GM12878 (cell line): Measurements from ENCODE around the gene TCF12. TPM values are rescaled to one million over a fixed set of nuclear protein-coding genes. Genes with fewer than 3 reads are reported as not detected.

Experiments
- ATAC-seq: fragments of 200-7000 bp; cut with Tn5 transposase; 3 replicates; pipeline ENCODE4 v1.9.1; 2020; ENCODE audit warnings: mild to moderate bottlenecking, moderate library complexity
- BruUV-seq: library from RNA; stranded (reverse); fragments of 400-500 nt; replicated peaks from 2 replicates; lab custom pipeline; 2021; lab: Mats Ljungman, UMichigan
- CTCF ChIA-PET: fragments of 300-600 bp; sonication (Branson Sonifier 250); formaldehyde crosslinking; extraction: SDS; loops from one replicate; lab custom pipeline; 2021; ENCODE audit warnings: inconsistent platforms; lab: Yijun Ruan, JAX
- POLR2A ChIA-PET: fragments of 350-600 bp; formaldehyde crosslinking; extraction: SDS; loops from one replicate; lab custom pipeline; 2021; ENCODE audit warnings: inconsistent platforms; lab: Charles Lee
- RAD21 ChIA-PET: fragments of 300-600 bp; sonication (Branson Sonifier 250); formaldehyde crosslinking; loops from one replicate; lab custom pipeline; 2023; ENCODE audit warnings: antibody characterized with exemption; ENCODE audit not compliant: unreplicated experiment; lab: Charles Lee
- SMC1A ChIA-PET: fragments of 300-600 bp; sonication (Branson Sonifier 250); formaldehyde crosslinking; loops from one replicate; lab custom pipeline; 2023; ENCODE audit not compliant: unreplicated experiment, uncharacterized antibody; lab: Charles Lee
- DNase-seq: peaks from one replicate; pipeline ENCODE4 v3.0.0-alpha.2; 2011; ENCODE audit warnings: low read depth, low spot score
- FAIRE-seq: peaks from 3 replicates; lab custom pipeline; 2011; peaks lifted over from hg19 to GRCh38; lab: Jason Lieb, UNC
- H2AFZ ChIP-seq: 2 replicates; pipeline ENCODE4 v1.6.0; 2011; ENCODE audit warnings: low read depth, low read length, control low read depth; ENCODE audit not compliant: control insufficient read depth
- H3K27ac ChIP-seq: 2 replicates; pipeline ENCODE4 v1.5.1; 2011; ENCODE audit warnings: control low read depth; ENCODE audit not compliant: control insufficient read depth, insufficient read depth
- H3K27me3 ChIP-seq, 2 experiments: replicated peaks in 1 of 2; 2 replicates each; pipeline versions ENCODE4 v1.6.0 to v1.6.1; 2011; ENCODE audit warnings: low read length in 1 of 2; ENCODE audit not compliant: control insufficient read depth in 2 of 2, insufficient read depth in 2 of 2
- H3K36me3 ChIP-seq, 2 experiments: 2 replicates each; pipeline ENCODE4 v1.5.1; 2011; ENCODE audit warnings: low read length in 1 of 2; ENCODE audit not compliant: control insufficient read depth in 2 of 2, insufficient read depth in 2 of 2
- H3K4me1 ChIP-seq: 2 replicates; pipeline ENCODE4 v1.6.1; 2011; ENCODE audit warnings: mild to moderate bottlenecking, low read length, moderate library complexity, mixed read lengths; ENCODE audit not compliant: control insufficient read depth, insufficient read depth
- H3K4me2 ChIP-seq: 2 replicates; pipeline ENCODE4 v1.6.0; 2011; ENCODE audit warnings: control low read depth; ENCODE audit not compliant: control insufficient read depth, insufficient read depth
- H3K4me3 ChIP-seq: fragments of 200-600 bp; sonication (generic); 2 replicates; pipeline ENCODE4 v1.5.1; 2016
- H3K79me2 ChIP-seq: 2 replicates; pipeline ENCODE4 v1.6.0; 2011; ENCODE audit warnings: low read length; ENCODE audit not compliant: control insufficient read depth, insufficient read depth
- H3K9ac ChIP-seq: 2 replicates; pipeline ENCODE4 v1.8.0; 2011; ENCODE audit warnings: low read length, control low read depth, mixed read lengths; ENCODE audit not compliant: control insufficient read depth, insufficient read depth
- H3K9me3 ChIP-seq: replicated peaks from 3 replicates; pipeline ENCODE4 v1.5.1; 2011; ENCODE audit warnings: mild to moderate bottlenecking, low read length; ENCODE audit not compliant: control insufficient read depth, insufficient read depth
- H4K20me1 ChIP-seq: 2 replicates; pipeline ENCODE4 v1.6.0; 2011; ENCODE audit not compliant: control insufficient read depth, insufficient read depth
- ATF2 ChIP-seq: IDR thresholded peaks from 2 replicates; pipeline ENCODE4 v1.6.1; 2012; ENCODE audit warnings: low read length, inconsistent platforms
- BCL3 ChIP-seq: IDR thresholded peaks from 2 replicates; pipeline ENCODE4 v1.6.1; 2011; ENCODE audit warnings: borderline replicate concordance, low read depth, mild to moderate bottlenecking, moderate library complexity, low read length; ENCODE audit not compliant: insufficient read depth, poor library complexity, severe bottlenecking
- BRCA1 ChIP-seq: IDR thresholded peaks from 2 replicates; pipeline ENCODE4 v1.6.1; 2011; ENCODE audit warnings: low read depth, low read length, improper control_type of control experiment
- E2F4 ChIP-seq: IDR thresholded peaks from 2 replicates; pipeline ENCODE4 v1.6.1; 2012; ENCODE audit warnings: low read depth, low read length, improper control_type of control experiment
- ETV6 ChIP-seq, 2 experiments: fragments of 450-650 bp in 1 of 2; IDR thresholded peaks in 1 of 2; conservative IDR thresholded peaks in 1 of 2; 2 replicates each; pipeline ENCODE4 v1.6.1; 2014; ENCODE audit warnings: antibody characterized with exemption in 1 of 2, borderline replicate concordance in 1 of 2, low read depth in 1 of 2, mild to moderate bottlenecking in 1 of 2, moderate library complexity in 1 of 2
- IRF5 ChIP-seq: fragments of 450-650 bp; IDR thresholded peaks from 2 replicates; pipeline ENCODE4 v1.6.1; 2017; ENCODE audit warnings: borderline replicate concordance
- KAT2A ChIP-seq: conservative IDR thresholded peaks from 2 replicates; pipeline ENCODE4 v1.6.1; 2011; ENCODE audit warnings: low read depth, low read length; ENCODE audit not compliant: control insufficient read depth
- MTA3 ChIP-seq: IDR thresholded peaks from 2 replicates; pipeline ENCODE4 v1.6.1; 2012; ENCODE audit warnings: low read length, inconsistent platforms, borderline replicate concordance
- NFIC ChIP-seq: IDR thresholded peaks from 2 replicates; pipeline ENCODE4 v1.6.1; 2012; ENCODE audit warnings: low read depth, mild to moderate bottlenecking, inconsistent platforms, low read length, moderate library complexity
- NR2C2 ChIP-seq: IDR thresholded peaks from 2 replicates; pipeline ENCODE4 v1.6.1; 2011; ENCODE audit warnings: borderline replicate concordance, low read depth; ENCODE audit not compliant: control insufficient read depth, insufficient read length
- POLR2A ChIP-seq: IDR thresholded peaks from 2 replicates; pipeline ENCODE4 v1.6.1; 2011; ENCODE audit warnings: low read depth, mild to moderate bottlenecking, low read length
- POLR2AphosphoS2 ChIP-seq: IDR thresholded peaks from 2 replicates; pipeline ENCODE4 v1.6.1; 2011; ENCODE audit warnings: low read depth, mild to moderate bottlenecking, low read length, improper control_type of control experiment, moderate library complexity
- RB1 ChIP-seq: fragments of 450-650 bp; formaldehyde crosslinking; IDR thresholded peaks from 2 replicates; pipeline ENCODE4 v1.6.1; 2017; ENCODE audit warnings: mild to moderate bottlenecking, borderline replicate concordance
- RCOR1 ChIP-seq: conservative IDR thresholded peaks from 2 replicates; pipeline ENCODE4 v1.6.1; 2012; ENCODE audit warnings: low read depth, low read length, improper control_type of control experiment
- SMAD1 ChIP-seq: fragments of 450-650 bp; IDR thresholded peaks from 2 replicates; pipeline ENCODE4 v1.6.1; 2018; ENCODE audit warnings: mild to moderate bottlenecking, low read depth; ENCODE audit not compliant: partially characterized antibody
- SMARCA5 ChIP-seq: fragments of 450-650 bp; IDR thresholded peaks from 2 replicates; pipeline ENCODE4 v1.6.1; 2017; ENCODE audit warnings: mild to moderate bottlenecking
- STAT3 ChIP-seq: IDR thresholded peaks from 2 replicates; pipeline ENCODE4 v1.6.1; 2011; ENCODE audit warnings: low read depth, low read length, improper control_type of control experiment
- SUZ12 ChIP-seq: fragments of 200-600 bp; sonication (generic); IDR thresholded peaks from one replicate; pipeline ENCODE4 v1.6.1; 2018; ENCODE audit warnings: antibody characterized with exemption, mild to moderate bottlenecking; ENCODE audit not compliant: unreplicated experiment
- YBX1 ChIP-seq: fragments of 450-650 bp; IDR thresholded peaks from 2 replicates; pipeline ENCODE4 v1.6.1; 2016; ENCODE audit warnings: antibody characterized with exemption
- WGBS: methylation state at CpG from one replicate; pipeline ENCODE4 v1.1.6; 2016; ENCODE audit warnings: low lambda C conversion rate; ENCODE audit not compliant: insufficient replicate concordance, insufficient coverage; ENCODE audit errors: missing lambda C conversion rate; 5-methylcytosine and 5-hydroxymethylcytosine counted together
- in situ Hi-C: fragments of 300-500 bp; cut with MboI; formaldehyde crosslinking; loops from 9 replicates; pipeline ENCODE4 v1.14.3; 2018; ENCODE audit warnings: mixed read lengths
- intact Hi-C: fragments of 100-400 bp; cut with micrococcal nuclease; formaldehyde crosslinking; loops from one replicate; pipeline ENCODE4 v1.14.2; 2022; ENCODE audit not compliant: unreplicated experiment
- polyA plus RNA-seq, 11 experiments: library from polyadenylated mRNA; depleted of rRNA in 4 of 11; unstranded in 6 of 11; stranded (reverse) in 5 of 11; fragments of >200 nt; fragmentation: Nextera tagmentation in 4 of 11; fragmentation: Illumina TruSeq in 1 of 11; extraction: Ambion mirVana in 4 of 11; extraction: Trizol in 1 of 11; gene quantifications; 1 replicate in 1 of 11; 2 replicates in 10 of 11; pipeline versions ENCODE4 v1.2.1 to v1.2.3, GENCODE V29; 2011 to 2016; ENCODE audit warnings: inconsistent platforms in 2 of 11, missing spikeins in 2 of 11, low read depth in 1 of 11
- total RNA-seq, 4 experiments: library from RNA; depleted of rRNA in 3 of 4; stranded (reverse); fragments of >200 nt in 3 of 4; fragmentation: Illumina TruSeq in 1 of 4; extraction: Trizol in 1 of 4; gene quantifications; 2 replicates each; pipeline versions ENCODE4 v1.2.1 to v1.2.3, GENCODE V29; 2013 to 2021

Gene TCF12
- total and polyA plus RNA-seq, 10 of the 15 experiments (the other 5 are each of a cell fraction or from before 2014, with no cell fraction given): 8.2 to 70.9 (median 49.5) TPM

- no peak overlapping the region for H3K4me3 ChIP-seq
- ChIA-PET SMC1A (interaction anchor here (1.2 to 2.7 kb wide), 2 partner anchors 22 to 290 kb away, joined by 3 to 6 read pairs; no protein-coding TSS in a partner anchor), CTCF (interaction anchor here (2.0 kb wide), 1 partner anchor 131 kb away, joined by 11 read pairs; no protein-coding TSS in a partner anchor), RAD21 (no interaction called here), POLR2A (no interaction called here)
- H2AFZ ChIP-seq: no peak overlapping the region
- DNase-seq: no peak
- in situ Hi-C loops (loop anchor here (25.0 kb wide), 1 partner anchor 521 kb away; no protein-coding TSS in a partner anchor), intact Hi-C loops (loop anchor here (10.0 kb wide), 3 partner anchors 119 to 289 kb away; no protein-coding TSS in a partner anchor)
- no peaks in the 10 kb centered on the region for H3K4me1 ChIP-seq
- WGBS: 67% methylated on average over 2 of the region's 2 CpGs
- no peaks in the 10 kb centered on the region for H3K27me3 ChIP-seq
- no peaks in the 10 kb centered on the region for H3K36me3 ChIP-seq
- ATAC-seq: no peak
- H3K27ac ChIP-seq: no peak overlapping the region
- H4K20me1 ChIP-seq: no peaks in the 10 kb centered on the region
- no peak overlapping the region for H3K4me2 ChIP-seq
- FAIRE-seq: no peak
- peaks cover 5% of the 10 kb centered on the region for H3K79me2 ChIP-seq
- H3K9ac ChIP-seq: no peak overlapping the region
- no peaks in the 10 kb centered on the region for H3K9me3 ChIP-seq
- no TSS peak for BruUV-seq
- TF ChIP-seq IRF5: no peak
- no peak for TF ChIP-seq ATF2
- TF ChIP-seq BRCA1: no peak
- TF ChIP-seq BCL3: no peak
- no peak for TF ChIP-seq POLR2AphosphoS2
- TF ChIP-seq SMAD1: no peak
- no peak for TF ChIP-seq SMARCA5
- TF ChIP-seq RCOR1: no peak
- TF ChIP-seq KAT2A: no peak
- no peak for TF ChIP-seq RB1
- TF ChIP-seq YBX1: no peak
- TF ChIP-seq NR2C2: no peak
- TF ChIP-seq SUZ12: no peak
- no peak for TF ChIP-seq ETV6 (conservative IDR thresholded peaks at IDR 0.05 in 1 of 2, IDR thresholded peaks at IDR 0.05 in 1 of 2; ENCODE audit: borderline replicate concordance in 1 of 2, low read depth in 1 of 2)
- TF ChIP-seq E2F4: no peak
- TF ChIP-seq POLR2A: no peak
- TF ChIP-seq STAT3: no peak
- no peak for TF ChIP-seq MTA3
- TF ChIP-seq NFIC: no peak
Observed at GRCh38 chr15:57015897-57016296, 97.5 kb downstream of the TCF12 start.
